Brain microvascular endothelial cell (primary cell): ENCODE results near the gene OTOF.

ENCODE experiments used
- DNase-seq: peaks from one replicate; pipeline ENCODE4 v3.0.0-alpha.2; 2020
- H3K27ac ChIP-seq: fragments of 250-450 bp; sonication (Bioruptor Pico); 2 replicates; pipeline ENCODE4 v1.5.1; 2020; ENCODE audit warnings: mild to moderate bottlenecking, moderate library complexity
- H3K27me3 ChIP-seq: fragments of 250-450 bp; sonication (Bioruptor Pico); replicated peaks from 2 replicates; pipeline ENCODE4 v1.5.1; 2020; ENCODE audit warnings: mild to moderate bottlenecking
- H3K36me3 ChIP-seq: fragments of 250-450 bp; sonication (Bioruptor Pico); replicated peaks from 2 replicates; pipeline ENCODE4 v1.5.1; 2020; ENCODE audit warnings: mild to moderate bottlenecking
- H3K4me3 ChIP-seq: 2 replicates; pipeline ENCODE4 v1.5.1; 2011; ENCODE audit warnings: low read depth, mild to moderate bottlenecking, control low read depth, low read length, moderate library complexity
- in situ Hi-C: cut with HindIII; loops from 2 replicates; pipeline ENCODE4 v1.10.0; 2017; ENCODE audit warnings: low sequenced_read_pairs, low pct_ligation_motif_present
- TF ChIP-seq, protein P1 (sequence below): IDR thresholded peaks from 2 replicates; pipeline ENCODE4 v1.5.1; 2011; ENCODE audit warnings: low read depth, mild to moderate bottlenecking, moderate library complexity, low read length, control low read depth, inconsistent platforms; ENCODE audit errors: missing control alignments

OTOF gene

GRCh38 chr2:26422947-26423629, 54.8 kb downstream of the OTOF start:
- DNase-seq, result no peak
- in situ Hi-C loops, result no loop called here
- TF ChIP-seq, protein P1, sequence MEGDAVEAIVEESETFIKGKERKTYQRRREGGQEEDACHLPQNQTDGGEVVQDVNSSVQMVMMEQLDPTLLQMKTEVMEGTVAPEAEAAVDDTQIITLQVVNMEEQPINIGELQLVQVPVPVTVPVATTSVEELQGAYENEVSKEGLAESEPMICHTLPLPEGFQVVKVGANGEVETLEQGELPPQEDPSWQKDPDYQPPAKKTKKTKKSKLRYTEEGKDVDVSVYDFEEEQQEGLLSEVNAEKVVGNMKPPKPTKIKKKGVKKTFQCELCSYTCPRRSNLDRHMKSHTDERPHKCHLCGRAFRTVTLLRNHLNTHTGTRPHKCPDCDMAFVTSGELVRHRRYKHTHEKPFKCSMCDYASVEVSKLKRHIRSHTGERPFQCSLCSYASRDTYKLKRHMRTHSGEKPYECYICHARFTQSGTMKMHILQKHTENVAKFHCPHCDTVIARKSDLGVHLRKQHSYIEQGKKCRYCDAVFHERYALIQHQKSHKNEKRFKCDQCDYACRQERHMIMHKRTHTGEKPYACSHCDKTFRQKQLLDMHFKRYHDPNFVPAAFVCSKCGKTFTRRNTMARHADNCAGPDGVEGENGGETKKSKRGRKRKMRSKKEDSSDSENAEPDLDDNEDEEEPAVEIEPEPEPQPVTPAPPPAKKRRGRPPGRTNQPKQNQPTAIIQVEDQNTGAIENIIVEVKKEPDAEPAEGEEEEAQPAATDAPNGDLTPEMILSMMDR, result no peak
- Histone ChIP-seq H3K27ac (no peak overlapping the region), H3K36me3 (no peaks in the 10 kb centered on the region), H3K4me3 (no peak overlapping the region), H3K27me3 (no peaks in the 10 kb centered on the region)

DNA sequence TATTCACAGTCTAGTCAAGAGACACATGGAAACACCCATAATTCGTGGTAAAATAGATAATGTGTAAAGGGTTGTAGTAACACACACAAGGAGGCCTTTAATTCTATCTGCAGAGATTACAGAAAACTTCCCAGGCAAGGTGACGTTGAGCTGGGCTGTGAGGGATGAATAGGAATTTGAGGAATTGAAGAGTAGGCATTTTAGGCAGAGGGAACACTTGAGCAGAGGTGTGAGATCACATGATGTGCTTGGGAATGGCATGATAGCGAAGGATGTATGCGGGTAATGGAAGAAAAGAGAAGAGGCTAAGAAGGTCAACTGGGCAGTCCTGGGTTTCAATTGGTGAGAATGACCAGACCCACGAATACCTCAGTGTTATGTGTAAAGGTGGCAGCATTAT, 56.0 kb downstream of the OTOF start:
- Histone ChIP-seq H3K4me3 (no peak overlapping the region), H3K27me3 (no peaks in the 10 kb centered on the region), H3K36me3 (no peaks in the 10 kb centered on the region), H3K27ac (no peak overlapping the region)
- DNase-seq, result no peak
- in situ Hi-C loops, result no loop called here
- TF ChIP-seq, protein P1, result no peak

DNA sequence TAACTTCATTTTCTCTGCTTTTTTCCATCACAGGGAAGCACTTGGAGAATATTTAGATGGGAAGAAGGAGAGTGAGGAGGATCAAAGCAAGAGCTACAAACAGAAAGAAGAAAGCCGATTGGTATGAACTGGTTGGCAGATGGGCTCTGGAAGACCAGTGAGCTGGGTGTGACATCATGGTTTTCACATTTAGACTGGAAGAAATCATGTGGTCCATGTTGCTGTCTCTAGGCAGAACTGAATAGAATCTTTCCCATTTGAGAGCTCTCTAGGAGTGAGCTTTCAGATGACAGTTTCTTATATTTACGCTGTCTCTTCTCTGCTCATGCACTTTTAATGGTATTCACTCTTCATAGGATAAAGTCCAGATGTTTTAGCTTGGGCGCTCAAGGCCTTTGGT, 63.6 kb downstream of the OTOF start:
- H3K27ac ChIP-seq, result no peak overlapping the region
- in situ Hi-C loops, result no loop called here
- H3K36me3 ChIP-seq, result no peaks in the 10 kb centered on the region
- H3K27me3 ChIP-seq, result no peaks in the 10 kb centered on the region
- TF ChIP-seq, protein P1, result no peak
- H3K4me3 ChIP-seq, result no peak overlapping the region
- DNase-seq, result no peak

DNA sequence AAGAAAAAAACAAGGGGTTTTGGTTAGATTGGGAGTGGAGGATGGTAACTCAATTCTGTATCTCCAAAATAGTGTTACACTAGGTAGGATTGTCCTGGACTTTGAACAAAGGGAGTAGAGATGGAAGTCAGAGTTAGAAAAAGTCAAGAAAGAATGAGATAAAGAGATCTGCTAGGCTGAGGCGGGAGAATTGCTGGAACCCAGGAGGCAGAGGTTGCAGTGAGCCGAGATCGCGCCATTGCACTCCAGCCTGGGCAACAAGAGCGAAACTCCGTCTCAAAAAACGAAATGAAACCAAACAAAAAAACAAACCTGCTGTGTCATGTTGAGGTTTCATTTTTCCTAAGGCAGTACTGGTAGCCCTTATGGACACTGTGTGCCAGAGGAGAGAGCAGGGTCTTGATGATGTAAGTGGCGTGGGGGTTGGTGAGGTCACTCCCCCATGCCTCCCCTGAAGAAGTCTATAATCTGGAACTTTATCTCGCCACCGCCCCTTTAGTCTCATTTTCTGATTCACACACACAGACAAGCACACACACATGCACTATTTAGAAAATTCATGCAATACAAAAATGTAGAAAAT, 65.7 kb downstream of the OTOF start:
- Histone ChIP-seq H3K27me3 (no peaks in the 10 kb centered on the region), H3K4me3 (no peak overlapping the region), H3K27ac (no peak overlapping the region), H3K36me3 (no peaks in the 10 kb centered on the region)
- DNase-seq, result no peak
- TF ChIP-seq, protein P1, result no peak
- in situ Hi-C loops, result no loop called here

DNA sequence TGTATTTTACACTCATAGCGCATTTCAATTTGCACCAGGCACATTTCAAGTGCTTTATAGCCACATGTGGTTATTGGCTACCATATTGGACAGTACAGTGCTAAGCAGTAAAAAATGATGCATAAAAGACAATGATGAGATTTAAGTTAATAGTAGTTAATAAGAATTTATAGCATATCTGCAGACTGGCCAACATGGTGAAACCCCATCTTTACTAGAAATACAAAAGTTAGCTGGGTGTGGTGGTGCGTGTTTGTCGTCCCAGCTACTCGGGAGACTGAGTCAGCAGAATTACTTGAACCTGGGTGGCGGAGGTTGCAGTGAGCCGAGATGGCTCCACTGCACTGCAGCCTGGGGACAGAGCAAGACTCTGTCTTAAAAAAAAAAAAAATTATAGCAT, 66.5 kb downstream of the OTOF start:
- TF ChIP-seq, protein P1, result no peak
- DNase-seq, result no peak
- in situ Hi-C loops, result no loop called here
- no peaks in the 10 kb centered on the region for H3K36me3 ChIP-seq
- no peak overlapping the region for H3K27ac ChIP-seq
- H3K4me3 ChIP-seq, result no peak overlapping the region
- H3K27me3 ChIP-seq, result no peaks in the 10 kb centered on the region

GRCh38 chr2:26410764-26411243, 67.1 kb downstream of the OTOF start:
- DNase-seq, result no peak
- H3K4me3 ChIP-seq, result no peak overlapping the region
- TF ChIP-seq, protein P1, result no peak
- no peak overlapping the region for H3K27ac ChIP-seq
- H3K27me3 ChIP-seq, result no peaks in the 10 kb centered on the region
- in situ Hi-C loops, result no loop called here
- H3K36me3 ChIP-seq, result no peaks in the 10 kb centered on the region
